ENCODE results near the gene GRK4.

GRCh38 chr4:3036131-3036952 lies 73.0 kb downstream of the GRK4 start:
- TF ChIP-seq SMC3 (IDR thresholded peaks at IDR 0.05; ENCODE audit: low read depth, low read length) (no peak), POLR2A (IDR thresholded peaks at IDR 0.05; ENCODE audit: low read depth, low read length) (no peak)
